Body of pancreas (tissue), 4 donors: Measurements from ENCODE around the gene PRSS57. TPM values are rescaled to one million over a fixed set of nuclear protein-coding genes. Genes with fewer than 3 reads are reported as not detected.

Experiments
- ATAC-seq: fragments of 150-250 bp; one replicate; pipeline ENCODE4 v1.9.1; 2016
- DNase-seq, 4 donors: peaks; one replicate each; pipeline ENCODE4 v3.0.0-alpha.2; 2019
- H3K27ac ChIP-seq, 4 donors: fragments of 200-600 bp; sonication (generic); 1 replicate in 3 of 4; 2 replicates in 1 of 4; pipeline versions ENCODE4 v1.5.1 to v1.6.1; 2016 to 2019; ENCODE audit warnings: mild to moderate bottlenecking in 1 of 4, mixed read lengths in 1 of 4, moderate library complexity in 1 of 4
- H3K27me3 ChIP-seq, 2 donors: fragments of 200-600 bp; sonication (generic); one replicate each; pipeline ENCODE4 v1.6.0; 2016; ENCODE audit warnings: mild to moderate bottlenecking in 1 of 2
- H3K36me3 ChIP-seq, 2 donors: fragments of 200-600 bp; sonication (generic); replicated peaks in 1 of 2; 2 replicates each; pipeline ENCODE4 v1.5.1; 2016; ENCODE audit warnings: low read depth in 2 of 2; ENCODE audit not compliant: insufficient read depth in 1 of 2
- H3K4me1 ChIP-seq: fragments of 200-600 bp; sonication (generic); one replicate; pipeline ENCODE4 v1.6.0; 2016
- H3K4me3 ChIP-seq, 2 donors: fragments of 200-600 bp; sonication (generic); 1 replicate in 1 of 2; 2 replicates in 1 of 2; pipeline ENCODE4 v1.5.1; 2016 to 2019
- H3K9me3 ChIP-seq, 3 donors: fragments of 200-600 bp; sonication (generic); 1 replicate in 2 of 3; 2 replicates in 1 of 3; pipeline ENCODE4 v1.5.1; 2016
- CTCF ChIP-seq, 7 experiments: fragments of 450-650 bp in 4 of 7; fragments of 200-600 bp in 3 of 7; sonication (generic) in 3 of 7; IDR thresholded peaks; one replicate each; pipeline ENCODE4 v1.5.1; 2016 to 2019; ENCODE audit warnings: antibody characterized with exemption in 7 of 7
- POLR2A ChIP-seq, 3 donors: fragments of 450-650 bp; IDR thresholded peaks; one replicate each; pipeline ENCODE4 v1.6.1; 2016; ENCODE audit warnings: antibody characterized with exemption in 3 of 3, mild to moderate bottlenecking in 2 of 3
- WGBS, 2 donors: methylation state at CpG; one replicate each; pipeline ENCODE4 v1.1.5; 2017; 5-methylcytosine and 5-hydroxymethylcytosine counted together
- intact Hi-C: fragments of 100-400 bp; cut with DNase I; formaldehyde crosslinking; loops from one replicate; pipeline ENCODE4 v1.15.1; 2023
- total RNA-seq, 2 donors: library from RNA; depleted of rRNA; stranded (reverse); fragments of >200 nt; gene quantifications; one replicate each; pipeline ENCODE4 v1.1.0, GENCODE V29; 2016

Gene PRSS57
- total RNA-seq, 2 donors from 2014 or later = not detected

DNA sequence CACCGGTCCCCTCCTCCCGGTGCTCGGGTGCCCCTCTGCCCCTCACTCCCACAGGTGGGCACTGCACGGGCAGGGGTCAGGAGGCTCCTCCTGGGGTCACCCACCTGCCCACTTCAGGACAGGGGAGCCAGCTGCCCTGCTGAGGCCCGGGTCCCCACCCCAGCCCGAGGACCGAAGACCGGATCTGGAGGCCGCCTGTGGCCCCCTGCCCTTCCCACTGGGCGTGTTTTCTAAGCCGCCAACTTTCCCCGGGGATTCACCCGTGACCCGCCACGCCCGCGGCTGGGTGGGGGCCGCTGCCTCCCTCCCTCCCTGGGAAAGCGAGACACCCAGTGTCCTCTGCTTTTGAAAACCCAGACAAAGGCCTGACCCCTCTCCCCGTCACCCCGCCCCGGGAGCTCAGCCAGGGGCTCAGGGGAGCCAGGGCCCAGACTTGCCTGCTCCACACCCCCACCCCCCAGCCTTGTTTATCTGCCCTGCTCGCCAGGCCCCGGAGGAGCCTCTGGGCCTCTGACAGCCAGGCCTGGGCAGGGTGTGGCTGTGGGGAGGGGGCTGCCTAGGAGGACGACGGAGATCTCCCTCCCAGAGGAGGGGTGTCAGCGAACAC, 14.8 kb upstream of the PRSS57 start:
- no peak overlapping the region for H3K27ac ChIP-seq
- DNase-seq = no peak
- WGBS, 2 donors = 32 to 42% methylated on average over 14 to 22 of the region's 27 CpGs
- H3K27me3 ChIP-seq = peaks cover 0 to 10% of the 10 kb centered on the region in 2 donors
- ATAC-seq = no peak
- no peaks in the 10 kb centered on the region for H3K9me3 ChIP-seq
- H3K36me3 ChIP-seq = no peaks in the 10 kb centered on the region
- H3K4me1 ChIP-seq = peaks cover 17% of the 10 kb centered on the region
- intact Hi-C loops = no loop called here
- no peak overlapping the region for H3K4me3 ChIP-seq
- no peak for TF ChIP-seq POLR2A (IDR thresholded peaks at IDR 0.05)
- no peak for TF ChIP-seq CTCF (IDR thresholded peaks at IDR 0.05)

DNA sequence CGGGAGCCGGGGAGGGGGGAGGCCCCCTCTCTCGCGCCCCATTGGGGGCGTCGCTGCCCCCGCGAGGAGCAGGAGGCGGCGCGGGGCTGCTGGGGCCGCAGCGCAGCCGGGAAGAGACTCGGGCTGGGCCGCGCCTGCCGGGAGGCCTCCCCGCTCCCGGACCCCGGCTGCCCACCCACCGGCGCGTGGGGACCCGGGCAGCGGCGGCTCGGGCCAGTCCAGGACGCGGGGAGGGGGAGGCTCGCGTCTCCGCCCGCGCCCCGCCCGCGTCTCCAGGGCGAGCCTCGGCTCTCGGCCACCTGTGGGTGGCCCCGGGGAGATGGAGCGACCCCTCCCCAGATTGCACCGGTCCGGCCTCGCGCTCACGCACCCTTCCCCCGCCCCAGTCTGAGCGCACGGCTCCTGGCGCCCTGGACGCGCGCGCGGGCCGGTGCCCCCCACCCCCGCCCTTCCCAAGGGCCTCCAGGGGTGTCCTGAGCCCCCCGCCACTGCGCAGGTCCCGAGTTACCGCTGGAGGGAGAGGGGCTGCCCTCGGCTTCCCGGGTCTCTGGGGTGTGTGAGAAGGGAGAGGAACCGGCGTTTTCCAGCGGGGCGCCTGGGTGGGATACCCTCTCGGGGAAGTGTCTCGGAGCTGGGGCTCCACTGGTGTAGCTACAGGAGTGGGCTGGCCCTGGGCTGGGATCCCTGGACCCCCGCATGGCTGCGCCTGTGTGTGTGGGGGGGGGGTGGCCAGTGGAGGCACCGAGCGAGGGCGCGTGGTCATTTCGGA, 14.1 kb upstream of the PRSS57 start:
- H3K4me1 ChIP-seq = peaks cover 17% of the 10 kb centered on the region
- DNase-seq (no peak), ATAC-seq (no peak)
- peaks cover 0 to 10% of the 10 kb centered on the region in 2 donors for H3K27me3 ChIP-seq
- no peak for TF ChIP-seq POLR2A (IDR thresholded peaks at IDR 0.05)
- no peak for TF ChIP-seq CTCF (IDR thresholded peaks at IDR 0.05)
- intact Hi-C loops = no loop called here
- H3K36me3 ChIP-seq = no peaks in the 10 kb centered on the region
- WGBS, 2 donors = 6% methylated on average over 49 of the region's 78 CpGs; no CpG with 5 or more reads in 1 of the 2 donors
- H3K27ac ChIP-seq = peak overlapping the region in 1 of 4 donors; percentile 21
- no peak overlapping the region for H3K4me3 ChIP-seq
- no peaks in the 10 kb centered on the region for H3K9me3 ChIP-seq

GRCh38 chr19:708154-709143, 13.2 kb upstream of the PRSS57 start, which contains the start of gene PALM:
Gene PALM (plus strand): TSS chr19:708935. CDS start chr19:709147, 212 bp downstream.
- intact Hi-C loops = no loop called here
- peak; percentile 33 for ATAC-seq
- H3K9me3 ChIP-seq = no peaks in the 10 kb centered on the region
- peaks cover 0 to 13% of the 10 kb centered on the region in 2 donors for H3K27me3 ChIP-seq
- H3K4me1 ChIP-seq = peaks cover 17% of the 10 kb centered on the region
- no peaks in the 10 kb centered on the region for H3K36me3 ChIP-seq
- TF ChIP-seq CTCF (IDR thresholded peaks at IDR 0.05) (peak in 2 of 7 experiments; percentile 9 to 20), POLR2A (IDR thresholded peaks at IDR 0.05) (no peak)
- WGBS, 2 donors = 26 to 60% methylated on average over 1 to 27 of the region's 93 CpGs
- peak within 1 kb of the TSS in 1 of 4 donors; percentile 21 for H3K27ac ChIP-seq
- H3K4me3 ChIP-seq = no peak within 1 kb of the TSS
- DNase-seq = peak in 1 of 4 donors; percentile 28

GRCh38 chr19:704447-704741, 9.1 kb upstream of the PRSS57 start:
- no peak for DNase-seq
- Histone ChIP-seq H3K4me1 (peaks cover 14% of the 10 kb centered on the region), H3K9me3 (no peaks in the 10 kb centered on the region), H3K27ac (no peak overlapping the region), H3K36me3 (no peaks in the 10 kb centered on the region), H3K4me3 (no peak overlapping the region), H3K27me3 (peaks cover 0 to 10% of the 10 kb centered on the region in 2 donors)
- intact Hi-C loops = no loop called here
- TF ChIP-seq POLR2A (IDR thresholded peaks at IDR 0.05) (no peak), CTCF (IDR thresholded peaks at IDR 0.05) (no peak)
- 16 to 30% methylated on average over 13 to 14 of the region's 14 CpGs for WGBS, 2 donors
- ATAC-seq = no peak
